Activated T-helper 17 cell treated with anti-CD3 and anti-CD28 coated beads, Interleukin-2, amount 50 U/mL, for 72 hours (primary cell): Measurements from ENCODE around the gene TMEM80. TPM values are rescaled to one million over a fixed set of nuclear protein-coding genes. Genes with fewer than 3 reads are reported as not detected.

Source experiments
- ATAC-seq: fragments of 150-1000 bp; cut with Tn5 transposase; replicated peaks from 2 replicates; pipeline ENCODE4 v1.10.0; 2021; ENCODE audit warnings: mild to moderate bottlenecking, moderate library complexity
- H3K27ac Mint-ChIP-seq: one replicate; pipeline ENCODE4 v1.8.0; 2022; ENCODE audit warnings: mixed read lengths
- H3K27me3 Mint-ChIP-seq: one replicate; pipeline ENCODE4 v1.8.0; 2022; ENCODE audit warnings: mixed read lengths
- H3K36me3 Mint-ChIP-seq: one replicate; pipeline ENCODE4 v1.8.0; 2022; ENCODE audit warnings: low read depth, mild to moderate bottlenecking, mixed read lengths
- H3K4me1 Mint-ChIP-seq: one replicate; pipeline ENCODE4 v1.8.0; 2022; ENCODE audit warnings: mixed read lengths
- H3K4me3 Mint-ChIP-seq: one replicate; pipeline ENCODE4 v1.8.0; 2022; ENCODE audit warnings: mild to moderate bottlenecking, mixed read lengths
- H3K9me3 Mint-ChIP-seq: one replicate; pipeline ENCODE4 v1.8.0; 2022; ENCODE audit warnings: mixed read lengths
- total RNA-seq, 2 donors: library from RNA; stranded (reverse); gene quantifications; one replicate each; pipeline ENCODE4 v1.2.3, GENCODE V29; 2022

The TMEM80 gene
- total RNA-seq, 2 donors from 2014 or later = 11.7 to 14.6 TPM

DNA sequence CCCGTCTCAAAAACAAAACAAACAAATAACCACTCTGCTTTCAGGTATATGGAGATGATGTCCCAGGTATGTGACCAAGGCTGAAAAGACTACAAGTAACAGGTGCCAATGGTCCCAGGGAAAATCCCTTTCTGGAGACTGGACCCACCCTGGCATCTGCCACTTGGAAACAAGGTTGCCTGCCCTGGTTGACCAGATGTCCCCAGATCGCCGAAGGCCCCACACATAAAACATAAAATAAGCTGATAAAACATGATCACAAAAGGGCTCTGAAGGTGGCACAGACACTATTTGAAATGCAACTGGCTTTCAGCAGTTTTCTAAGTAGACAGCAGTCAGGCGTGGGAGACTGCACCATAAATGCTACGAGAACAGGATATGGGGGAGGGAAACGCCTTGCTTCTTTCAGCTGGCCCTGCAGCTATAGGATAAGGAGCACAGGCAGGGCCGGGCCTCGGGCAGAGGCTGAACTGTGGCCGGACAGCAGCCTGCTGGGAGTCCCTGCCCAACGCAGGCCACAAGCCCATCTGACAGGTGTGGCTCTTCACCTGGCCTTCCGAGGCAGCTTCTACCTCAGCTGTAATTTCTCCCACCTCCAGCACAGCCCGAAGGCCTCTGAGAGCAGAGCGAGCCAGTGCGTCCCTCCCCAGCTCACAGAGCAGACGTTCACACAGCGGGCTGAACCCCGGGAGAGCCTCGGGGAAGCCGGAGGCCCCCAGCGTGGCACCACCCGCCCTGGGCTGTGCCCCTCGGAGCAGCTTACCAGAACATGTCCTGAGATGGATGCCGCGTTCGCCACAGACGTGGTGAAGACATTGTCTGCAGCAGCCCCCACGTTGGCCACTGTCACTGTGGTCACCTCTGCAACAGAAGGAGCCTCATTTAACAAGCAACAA lies 4.6 kb upstream of the TMEM80 start:
- H3K27me3 Mint-ChIP-seq = no peaks in the 10 kb centered on the region
- no peak for ATAC-seq
- no peaks in the 10 kb centered on the region for H3K9me3 Mint-ChIP-seq
- H3K4me3 Mint-ChIP-seq = peak overlapping the region; percentile 89
- peak overlapping the region; percentile 48 for H3K27ac Mint-ChIP-seq
- H3K36me3 Mint-ChIP-seq = peaks cover 64% of the 10 kb centered on the region
- H3K4me1 Mint-ChIP-seq = peaks cover 20% of the 10 kb centered on the region

DNA sequence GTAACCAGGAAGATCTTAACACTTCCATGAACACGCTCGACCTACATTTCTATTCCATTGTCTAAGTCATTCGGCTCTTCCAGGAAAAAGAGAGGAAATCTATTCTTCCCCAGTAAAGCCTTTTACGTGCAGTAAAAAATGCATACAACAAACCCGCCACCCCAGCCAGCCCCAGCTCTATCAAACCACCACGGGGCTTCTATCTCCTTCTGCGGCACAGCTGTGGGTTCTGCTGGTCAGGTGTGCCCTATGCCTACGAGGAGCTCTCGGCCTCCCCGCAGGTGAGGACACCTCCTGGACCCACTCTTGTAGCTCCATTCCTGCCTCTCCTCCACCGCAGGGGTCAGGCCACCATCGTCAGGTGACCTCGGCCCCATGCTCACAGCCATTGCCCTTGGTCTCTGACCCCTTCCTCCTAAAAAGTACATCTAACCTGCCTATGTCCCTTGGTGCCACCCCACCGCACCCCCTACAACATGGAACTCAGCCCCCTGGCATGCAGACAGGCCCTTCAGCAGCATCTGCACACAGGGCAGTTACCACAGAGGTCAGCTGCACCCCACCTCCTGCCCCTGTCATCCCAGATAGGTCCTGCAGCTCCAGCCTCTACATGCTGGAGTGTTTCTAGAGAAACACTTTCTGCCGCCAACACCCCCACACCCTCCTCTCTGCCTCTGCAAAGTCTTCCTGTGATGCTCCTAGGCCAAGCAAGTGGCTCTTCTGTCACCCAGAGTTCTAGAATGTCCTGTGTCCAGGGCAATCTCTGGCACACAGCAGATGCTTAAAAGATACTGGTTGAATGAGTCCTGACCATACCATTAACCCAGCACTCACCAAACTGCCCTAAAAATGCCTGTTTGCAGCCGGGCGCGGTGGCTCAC lies 3.7 kb upstream of the TMEM80 start:
- Mint-ChIP-seq H3K4me1 (peaks cover 20% of the 10 kb centered on the region), H3K9me3 (no peaks in the 10 kb centered on the region), H3K36me3 (peaks cover 54% of the 10 kb centered on the region), H3K27me3 (no peaks in the 10 kb centered on the region), H3K27ac (peak overlapping the region; percentile 37), H3K4me3 (peak overlapping the region; percentile 89)
- ATAC-seq = no peak

DNA sequence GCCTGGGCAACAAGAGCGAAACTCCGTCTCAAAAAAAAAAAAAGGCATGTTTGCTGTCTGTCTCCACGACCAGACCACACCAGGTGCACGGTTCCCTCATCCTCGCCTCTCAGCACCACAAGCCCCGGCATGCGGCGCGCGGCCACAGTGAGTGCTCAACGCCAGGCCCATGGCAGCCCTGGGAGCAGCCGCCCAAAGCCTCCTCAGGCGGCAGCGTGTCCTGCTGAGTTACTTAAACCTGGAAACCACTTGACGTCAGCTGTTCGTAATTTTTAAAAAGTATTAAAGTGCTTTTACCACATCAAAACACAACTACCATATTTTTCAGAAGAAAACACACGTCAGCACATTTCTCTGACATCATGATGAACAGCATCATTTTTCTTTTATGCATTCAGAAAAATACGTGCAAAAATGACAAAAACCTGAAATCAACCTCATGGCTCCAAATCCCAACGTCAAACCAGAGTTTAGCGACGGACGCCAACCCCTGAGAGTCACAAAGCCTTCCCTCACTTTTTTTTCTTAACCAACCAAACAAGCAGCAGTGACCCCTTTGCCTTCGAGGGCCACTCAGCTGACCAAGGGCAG lies 2.7 kb upstream of the TMEM80 start:
- peaks cover 26% of the 10 kb centered on the region for H3K4me1 Mint-ChIP-seq
- ATAC-seq = no peak

DNA sequence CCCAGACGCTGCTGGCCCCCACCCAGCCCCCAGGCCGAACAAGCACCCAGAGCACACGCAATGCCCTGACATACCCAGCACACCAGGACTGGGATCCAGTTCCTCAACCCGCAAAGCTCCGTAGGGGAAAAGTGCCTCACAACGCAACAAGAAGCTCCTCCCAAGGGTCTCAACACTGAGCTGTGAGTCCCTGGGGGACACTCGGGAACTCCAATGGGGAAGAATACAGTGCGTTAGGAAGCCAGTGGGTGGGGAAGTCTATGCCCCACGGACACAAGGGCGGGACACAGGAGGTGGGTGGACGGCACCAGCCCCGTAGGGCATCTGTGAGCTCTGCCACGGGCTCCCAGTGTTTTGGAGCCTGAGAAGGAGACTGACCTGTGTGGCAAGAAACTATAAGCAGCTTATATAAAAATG lies 2.2 kb upstream of the TMEM80 start:
- H3K4me3 Mint-ChIP-seq = peak overlapping the region; percentile 89
- peaks cover 39% of the 10 kb centered on the region for H3K36me3 Mint-ChIP-seq
- H3K27me3 Mint-ChIP-seq = no peaks in the 10 kb centered on the region
- H3K9me3 Mint-ChIP-seq = no peaks in the 10 kb centered on the region
- ATAC-seq = no peak
- H3K27ac Mint-ChIP-seq = peak overlapping the region; percentile 92
- H3K4me1 Mint-ChIP-seq = peaks cover 26% of the 10 kb centered on the region

More for the DNA sequence above, 2.7 kb upstream of the TMEM80 start:
- Mint-ChIP-seq H3K27ac (peak overlapping the region; percentile 92), H3K27me3 (no peaks in the 10 kb centered on the region), H3K4me3 (peak overlapping the region; percentile 89), H3K9me3 (no peaks in the 10 kb centered on the region), H3K36me3 (peaks cover 44% of the 10 kb centered on the region)

DNA sequence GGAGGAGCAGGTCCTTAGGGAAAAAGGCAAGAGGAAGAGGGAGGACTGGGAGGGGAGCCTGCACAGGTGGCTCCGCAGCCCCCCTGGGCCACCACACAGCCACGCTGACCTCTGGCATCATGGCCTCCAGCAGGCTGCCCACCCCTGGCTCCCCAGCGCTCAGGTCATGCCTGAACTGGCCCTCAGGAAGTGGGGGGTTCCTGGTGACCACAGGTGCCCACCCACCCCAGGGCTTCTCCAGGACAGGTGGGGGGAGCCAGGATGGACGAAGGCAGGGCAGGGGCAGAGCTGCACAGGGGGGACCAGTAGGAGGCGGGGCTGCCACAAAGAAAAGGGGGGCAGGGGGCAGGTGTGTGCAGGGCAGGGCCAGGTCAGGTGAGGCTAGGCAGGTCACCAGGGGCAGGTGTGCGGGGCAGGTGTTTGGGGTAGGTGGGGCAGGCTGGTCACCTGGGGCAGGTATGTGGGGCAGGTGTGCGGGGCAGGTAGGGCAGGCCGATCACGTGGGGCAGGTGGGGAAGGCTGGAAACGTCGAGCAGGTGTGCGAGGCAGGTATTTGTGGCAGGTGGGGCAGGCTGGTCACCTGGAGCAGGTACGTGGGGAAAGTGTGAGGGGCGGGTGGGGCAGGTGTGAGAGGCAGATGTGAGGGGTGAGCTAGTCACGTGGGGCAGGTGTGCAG lies 1.6 kb upstream of the TMEM80 start:
- H3K36me3 Mint-ChIP-seq = peaks cover 33% of the 10 kb centered on the region
- no peaks in the 10 kb centered on the region for H3K9me3 Mint-ChIP-seq
- peak overlapping the region; percentile 92 for H3K27ac Mint-ChIP-seq
- ATAC-seq = no peak
- peaks cover 26% of the 10 kb centered on the region for H3K4me1 Mint-ChIP-seq
- peak overlapping the region; percentile 89 for H3K4me3 Mint-ChIP-seq
- H3K27me3 Mint-ChIP-seq = no peaks in the 10 kb centered on the region

DNA sequence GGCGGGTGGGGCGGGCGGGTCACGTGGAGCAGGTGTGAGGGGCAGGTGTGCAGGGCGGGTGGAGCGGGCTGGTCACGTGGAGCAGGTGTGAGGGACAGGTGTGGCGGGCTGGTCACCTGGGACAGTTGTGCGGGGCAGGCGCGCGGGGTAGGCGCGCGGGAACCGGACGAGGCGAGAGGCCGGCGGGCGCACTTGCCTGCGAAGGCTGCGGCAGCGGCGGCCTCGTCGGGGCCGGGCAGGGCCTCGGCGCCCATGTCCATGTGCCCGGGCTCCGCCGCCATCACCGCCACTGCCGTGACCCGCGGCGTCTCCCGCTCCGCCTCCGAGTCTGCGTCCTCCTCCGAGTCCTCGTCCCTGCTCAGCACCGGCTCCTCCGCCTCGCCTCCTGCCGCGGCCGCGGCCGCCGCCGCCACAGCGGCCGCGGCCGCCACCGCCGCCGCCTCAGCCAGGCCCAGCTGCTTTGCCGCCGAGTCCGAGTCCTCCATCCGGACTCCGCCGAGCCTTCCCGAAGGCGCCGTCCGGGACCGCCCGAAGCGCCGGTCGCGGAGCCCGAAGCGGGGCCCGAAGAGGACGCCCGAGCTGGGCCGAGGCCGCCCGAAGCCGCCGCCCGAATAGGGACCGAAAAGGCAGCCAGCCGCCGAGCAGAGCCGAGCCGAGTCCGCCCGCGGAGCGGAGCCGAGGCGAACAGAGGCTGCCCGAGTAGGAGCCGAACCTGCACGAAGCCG lies 891 bp upstream of the TMEM80 start, which contains the start of gene DEAF1:
Gene DEAF1, minus strand, starts transcription at position 660 of the 725 bp plus-strand sequence. Its CDS starts 175 bp downstream, at position 485.
- H3K36me3 Mint-ChIP-seq = peaks cover 26% of the 10 kb centered on the region
- H3K9me3 Mint-ChIP-seq = no peaks in the 10 kb centered on the region
- H3K4me3 Mint-ChIP-seq = peak within 1 kb of the TSS; percentile 89
- peaks cover 26% of the 10 kb centered on the region for H3K4me1 Mint-ChIP-seq
- ATAC-seq = peak; percentile 79
- no peaks in the 10 kb centered on the region for H3K27me3 Mint-ChIP-seq
- H3K27ac Mint-ChIP-seq = peak within 1 kb of the TSS; percentile 91

DNA sequence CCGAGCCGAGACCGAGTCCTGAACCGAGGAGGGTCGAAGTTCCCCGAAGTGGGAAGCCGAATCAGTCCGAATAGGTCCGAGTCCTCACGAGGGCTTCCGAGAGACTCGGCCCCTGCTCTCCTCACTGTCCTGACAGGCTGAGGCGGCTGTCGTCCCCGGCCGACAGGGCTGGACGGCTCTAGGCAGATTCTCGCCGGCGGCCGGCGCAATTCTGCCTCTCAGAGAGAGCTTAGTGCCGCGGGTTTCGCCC lies 403 bp upstream of the TMEM80 start:
- no peaks in the 10 kb centered on the region for H3K27me3 Mint-ChIP-seq
- peaks cover 26% of the 10 kb centered on the region for H3K4me1 Mint-ChIP-seq
- no peak for ATAC-seq

DNA sequence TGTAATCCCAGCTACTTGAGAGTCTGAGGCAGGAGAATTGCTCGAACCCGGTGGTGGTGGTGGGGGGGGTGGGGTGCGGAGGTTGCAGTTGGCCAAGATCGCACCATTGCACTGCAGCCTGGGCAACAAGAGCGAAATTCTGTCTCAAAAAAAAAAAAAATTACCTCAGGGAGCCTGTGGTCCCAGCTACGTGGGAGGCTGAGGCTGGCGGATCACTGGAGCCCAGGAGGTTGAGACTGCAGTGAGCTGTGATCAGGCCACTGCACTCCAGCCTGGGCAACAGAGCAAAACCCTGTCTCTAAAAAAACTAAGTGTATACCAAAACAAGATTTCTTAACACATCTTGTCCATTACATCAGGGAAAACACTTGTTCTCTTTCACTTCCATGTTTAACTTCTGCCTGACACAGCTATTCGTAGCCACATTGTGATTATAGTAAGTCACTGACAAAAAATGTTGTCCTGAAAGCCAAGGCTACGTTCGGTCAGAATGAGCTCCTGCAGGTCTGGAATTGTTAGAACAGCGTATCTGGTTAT lies 1.4 kb downstream of the TMEM80 start:
- peaks cover 19% of the 10 kb centered on the region for H3K4me1 Mint-ChIP-seq
- no peaks in the 10 kb centered on the region for H3K9me3 Mint-ChIP-seq
- H3K27ac Mint-ChIP-seq = peak overlapping the region; percentile 91
- peak overlapping the region; percentile 89 for H3K4me3 Mint-ChIP-seq
- H3K36me3 Mint-ChIP-seq = peaks cover 12% of the 10 kb centered on the region
- ATAC-seq = no peak
- H3K27me3 Mint-ChIP-seq = no peaks in the 10 kb centered on the region

More for the DNA sequence above, 403 bp upstream of the TMEM80 start:
- H3K9me3 Mint-ChIP-seq = no peaks in the 10 kb centered on the region
- peak overlapping the region; percentile 90 for H3K27ac Mint-ChIP-seq
- peaks cover 24% of the 10 kb centered on the region for H3K36me3 Mint-ChIP-seq
- H3K4me3 Mint-ChIP-seq = peak overlapping the region; percentile 89

DNA sequence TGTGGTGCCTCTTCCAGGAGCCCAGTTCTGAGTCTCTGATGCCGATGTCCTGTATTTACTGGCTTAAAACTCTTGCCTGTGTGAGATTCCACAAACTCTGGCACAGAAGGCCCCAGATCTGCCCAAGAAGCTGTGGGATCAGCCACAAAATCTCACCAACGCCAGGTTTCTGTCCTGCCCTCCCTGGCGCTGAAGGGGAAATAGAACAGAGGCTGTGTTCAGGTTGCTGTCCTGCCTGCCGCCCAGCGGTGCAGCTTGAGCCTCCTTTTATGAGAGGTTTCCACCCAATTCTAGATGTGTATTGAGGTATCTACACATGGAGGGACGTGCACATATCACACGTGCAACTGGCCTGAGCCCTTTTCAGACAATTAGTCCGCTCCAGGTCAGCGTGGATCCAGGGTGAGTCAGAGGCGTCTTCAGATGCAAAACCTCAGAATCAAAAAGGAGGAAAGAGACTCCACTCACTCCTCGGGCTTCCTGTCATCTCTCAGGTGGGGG lies 2.2 kb downstream of the TMEM80 start:
- Mint-ChIP-seq H3K36me3 (peaks cover 10% of the 10 kb centered on the region), H3K27me3 (no peaks in the 10 kb centered on the region), H3K9me3 (no peaks in the 10 kb centered on the region), H3K4me1 (peaks cover 14% of the 10 kb centered on the region), H3K4me3 (peak overlapping the region; percentile 89), H3K27ac (peak overlapping the region; percentile 72)
- ATAC-seq = no peak

DNA sequence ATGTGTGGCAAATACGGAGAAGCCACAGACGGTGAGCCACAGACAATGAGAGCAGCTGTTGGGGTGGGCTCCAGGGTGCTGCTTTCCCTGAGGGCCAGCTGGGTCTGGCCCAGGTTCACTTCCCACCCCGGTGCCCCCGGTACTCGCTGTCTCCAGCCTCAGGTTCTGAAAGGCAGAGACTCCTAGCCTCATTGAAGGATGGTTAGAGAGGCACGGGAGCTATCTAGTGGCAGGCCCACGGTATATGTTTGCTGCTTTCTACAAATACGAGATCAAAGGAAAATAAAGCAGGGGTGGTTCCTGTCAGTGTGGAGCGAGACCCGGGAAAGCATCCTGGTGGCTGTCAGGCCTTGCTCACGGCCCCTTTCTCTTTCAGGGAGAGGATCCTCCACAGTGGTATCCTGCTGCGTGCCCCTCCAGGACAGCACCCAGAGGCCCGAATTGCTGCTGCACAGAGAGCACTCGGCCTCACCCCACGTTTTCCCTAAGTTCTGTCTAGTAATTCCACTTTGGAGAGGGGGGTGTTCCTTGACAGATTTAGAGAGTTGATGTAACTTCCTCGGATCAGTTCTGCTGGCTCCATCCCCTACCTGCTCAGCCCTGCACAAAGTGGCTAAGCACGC lies 3.0 kb downstream of the TMEM80 start:
- Mint-ChIP-seq H3K4me1 (peaks cover 7% of the 10 kb centered on the region), H3K36me3 (peaks cover 3% of the 10 kb centered on the region), H3K4me3 (no peak overlapping the region), H3K9me3 (no peaks in the 10 kb centered on the region), H3K27me3 (no peaks in the 10 kb centered on the region), H3K27ac (peak overlapping the region; percentile 72)
- no peak for ATAC-seq

DNA sequence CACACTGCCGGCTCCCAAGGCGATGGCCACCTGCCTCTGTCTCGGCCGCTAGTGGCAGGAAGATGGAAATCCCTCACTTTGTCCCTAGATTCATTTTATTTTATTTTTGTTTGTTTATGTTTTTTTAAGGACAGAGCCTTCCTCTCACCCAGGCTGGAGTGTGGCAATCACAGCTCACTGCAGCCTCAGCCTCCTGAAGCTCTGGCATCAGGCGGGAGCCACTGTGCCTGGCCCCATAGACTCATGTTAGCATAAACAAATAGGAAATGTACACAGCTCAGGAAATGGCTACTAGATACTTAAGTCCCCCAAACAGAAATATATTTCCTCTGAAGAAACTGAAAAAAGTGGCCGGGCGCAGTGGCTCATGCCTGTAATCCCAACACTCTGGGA lies 3.5 kb downstream of the TMEM80 start:
- H3K36me3 Mint-ChIP-seq = no peaks in the 10 kb centered on the region
- H3K4me1 Mint-ChIP-seq = peaks cover 6% of the 10 kb centered on the region
- no peaks in the 10 kb centered on the region for H3K9me3 Mint-ChIP-seq
- ATAC-seq = no peak
- H3K27ac Mint-ChIP-seq = no peak overlapping the region
- no peaks in the 10 kb centered on the region for H3K27me3 Mint-ChIP-seq
- H3K4me3 Mint-ChIP-seq = no peak overlapping the region

DNA sequence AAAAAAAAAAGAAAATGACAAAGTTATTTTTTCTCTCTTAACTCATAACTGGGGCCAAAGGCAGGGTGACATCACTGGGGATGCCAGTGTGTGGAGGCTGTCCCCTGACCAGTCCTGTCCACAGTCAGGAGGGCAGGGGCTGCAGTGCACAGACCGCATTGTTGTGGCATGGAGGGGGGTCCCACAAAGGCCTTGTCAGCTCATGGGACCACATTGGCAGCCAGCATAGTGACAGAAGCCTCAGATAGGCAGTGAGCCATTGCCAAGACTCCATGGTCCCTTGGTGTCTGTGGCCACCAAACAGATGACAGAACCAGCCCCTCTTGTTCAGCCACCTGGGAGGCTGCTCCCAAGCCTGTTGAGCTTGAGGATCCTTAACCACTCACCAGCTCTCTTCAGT lies 4.1 kb downstream of the TMEM80 start:
- Mint-ChIP-seq H3K27me3 (no peaks in the 10 kb centered on the region), H3K36me3 (no peaks in the 10 kb centered on the region), H3K9me3 (no peaks in the 10 kb centered on the region), H3K27ac (no peak overlapping the region), H3K4me3 (no peak overlapping the region), H3K4me1 (peaks cover 6% of the 10 kb centered on the region)
- ATAC-seq = no peak
